ENCODE measurements around the gene PAPPA2. TPM values are rescaled to one million over a fixed set of nuclear protein-coding genes. Genes with fewer than 3 reads are reported as not detected.

Gene PAPPA2
- total RNA-seq, 6 experiments from 2014 or later, result 0.53 to 14.8 (median 2.9) TPM

- 60% methylated on average over 1 of the region's 1 CpG for WGBS (ENCODE audit: insufficient coverage, low coverage, low lambda C conversion rate, missing lambda C conversion rate)
- Histone ChIP-seq H3K36me3 (no peaks in the 10 kb centered on the region), H3K27ac (no peak overlapping the region), H3K4me1 (peaks cover 0 to 7% (median 2%) of the 10 kb centered on the region in 4 donors), H3K9me3 (no peaks in the 10 kb centered on the region), H3K27me3 (no peaks in the 10 kb centered on the region), H3K4me3 (no peak overlapping the region)
- intact Hi-C loops (cut with DNase I), result no loop called here
- no peak for ATAC-seq
- no peak for DNase-seq
- no peak for TF ChIP-seq POLR2A (IDR thresholded peaks at IDR 0.05)
- TF ChIP-seq CTCF (IDR thresholded peaks at IDR 0.05), result no peak
Measured at GRCh38 chr1:176847052-176847451, 384.1 kb downstream of the PAPPA2 start.

GRCh38 chr1:176849281-176849680 lies 386.3 kb downstream of the PAPPA2 start:
- H3K27ac ChIP-seq, result no peak overlapping the region
- no peaks in the 10 kb centered on the region for H3K9me3 ChIP-seq
- H3K4me3 ChIP-seq, result no peak overlapping the region
- no peak for ATAC-seq
- no peak for TF ChIP-seq CTCF (IDR thresholded peaks at IDR 0.05)
- no peak for TF ChIP-seq POLR2A (IDR thresholded peaks at IDR 0.05)
- no peaks in the 10 kb centered on the region for H3K27me3 ChIP-seq
- H3K36me3 ChIP-seq, result no peaks in the 10 kb centered on the region
- no peaks in the 10 kb centered on the region for H3K4me1 ChIP-seq
- intact Hi-C loops (cut with DNase I), result no loop called here
- 67% methylated on average over 3 of the region's 3 CpGs for WGBS (ENCODE audit: insufficient coverage, low coverage, low lambda C conversion rate, missing lambda C conversion rate)
- DNase-seq, result no peak

- H3K9me3 ChIP-seq, result no peaks in the 10 kb centered on the region
- no peak for TF ChIP-seq POLR2A (IDR thresholded peaks at IDR 0.05)
- TF ChIP-seq CTCF (IDR thresholded peaks at IDR 0.05), result no peak
- DNase-seq, result no peak
- intact Hi-C loops (cut with DNase I), result no loop called here
- WGBS (ENCODE audit: insufficient coverage, low coverage, low lambda C conversion rate, missing lambda C conversion rate), result 50% methylated on average over 4 of the region's 4 CpGs
- H3K4me3 ChIP-seq, result no peak overlapping the region
- H3K36me3 ChIP-seq, result no peaks in the 10 kb centered on the region
- H3K27ac ChIP-seq, result no peak overlapping the region
- H3K4me1 ChIP-seq, result no peaks in the 10 kb centered on the region
- H3K27me3 ChIP-seq, result no peaks in the 10 kb centered on the region
- no peak for ATAC-seq
Measured at GRCh38 chr1:176850871-176851270, 387.9 kb downstream of the PAPPA2 start.

GRCh38 chr1:176852124-176852523 lies 389.1 kb downstream of the PAPPA2 start:
- no peak overlapping the region for H3K27ac ChIP-seq
- whole genome bisulfite sequencing (ENCODE audit: insufficient coverage, low coverage, low lambda C conversion rate, missing lambda C conversion rate), result 74% methylated on average over 3 of the region's 3 CpGs
- intact Hi-C loops (cut with DNase I), result no loop called here
- TF ChIP-seq CTCF (IDR thresholded peaks at IDR 0.05) (no peak), POLR2A (IDR thresholded peaks at IDR 0.05) (no peak)
- no peaks in the 10 kb centered on the region for H3K36me3 ChIP-seq
- ATAC-seq (no peak), DNase-seq (no peak)
- H3K9me3 ChIP-seq, result no peaks in the 10 kb centered on the region
- H3K4me1 ChIP-seq, result no peaks in the 10 kb centered on the region
- H3K27me3 ChIP-seq, result no peaks in the 10 kb centered on the region
- H3K4me3 ChIP-seq, result no peak overlapping the region

GRCh38 chr1:176853503-176853902 lies 390.5 kb downstream of the PAPPA2 start:
- no peak overlapping the region for H3K27ac ChIP-seq
- ATAC-seq (no peak), DNase-seq (no peak)
- TF ChIP-seq POLR2A (IDR thresholded peaks at IDR 0.05), result no peak
- TF ChIP-seq CTCF (IDR thresholded peaks at IDR 0.05), result no peak
- 61% methylated on average over 3 of the region's 3 CpGs for WGBS (ENCODE audit: insufficient coverage, low coverage, low lambda C conversion rate, missing lambda C conversion rate)
- intact Hi-C loops (cut with DNase I), result no loop called here
- no peaks in the 10 kb centered on the region for H3K4me1 ChIP-seq
- no peak overlapping the region for H3K4me3 ChIP-seq
- no peaks in the 10 kb centered on the region for H3K9me3 ChIP-seq
- no peaks in the 10 kb centered on the region for H3K36me3 ChIP-seq
- no peaks in the 10 kb centered on the region for H3K27me3 ChIP-seq

Data from right lobe of liver (tissue), 6 donors.